ENCODE data around the gene CX3CR1.

DNA sequence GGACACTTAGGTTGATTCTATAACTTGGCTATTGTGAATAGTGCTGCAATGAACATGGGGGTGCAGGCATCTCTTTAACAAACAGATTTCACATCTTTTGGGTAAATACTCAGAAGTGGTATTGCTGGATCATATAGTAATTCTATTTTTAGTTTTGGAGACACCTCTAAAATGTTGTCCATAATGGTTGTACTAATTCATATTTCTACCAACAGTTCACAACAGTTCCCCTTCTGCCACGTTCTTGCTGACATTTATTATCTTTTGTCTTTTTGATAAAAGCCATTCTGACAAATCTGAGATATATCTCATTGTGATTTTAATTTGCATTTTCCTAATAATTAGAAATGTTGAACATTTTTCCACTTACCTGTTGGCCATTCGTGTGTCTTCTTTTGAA, 19.5 kb downstream of the CX3CR1 start:
- TF ChIP-seq POLR2A (IDR thresholded peaks at IDR 0.05) = no peak
- TF ChIP-seq, protein P1, sequence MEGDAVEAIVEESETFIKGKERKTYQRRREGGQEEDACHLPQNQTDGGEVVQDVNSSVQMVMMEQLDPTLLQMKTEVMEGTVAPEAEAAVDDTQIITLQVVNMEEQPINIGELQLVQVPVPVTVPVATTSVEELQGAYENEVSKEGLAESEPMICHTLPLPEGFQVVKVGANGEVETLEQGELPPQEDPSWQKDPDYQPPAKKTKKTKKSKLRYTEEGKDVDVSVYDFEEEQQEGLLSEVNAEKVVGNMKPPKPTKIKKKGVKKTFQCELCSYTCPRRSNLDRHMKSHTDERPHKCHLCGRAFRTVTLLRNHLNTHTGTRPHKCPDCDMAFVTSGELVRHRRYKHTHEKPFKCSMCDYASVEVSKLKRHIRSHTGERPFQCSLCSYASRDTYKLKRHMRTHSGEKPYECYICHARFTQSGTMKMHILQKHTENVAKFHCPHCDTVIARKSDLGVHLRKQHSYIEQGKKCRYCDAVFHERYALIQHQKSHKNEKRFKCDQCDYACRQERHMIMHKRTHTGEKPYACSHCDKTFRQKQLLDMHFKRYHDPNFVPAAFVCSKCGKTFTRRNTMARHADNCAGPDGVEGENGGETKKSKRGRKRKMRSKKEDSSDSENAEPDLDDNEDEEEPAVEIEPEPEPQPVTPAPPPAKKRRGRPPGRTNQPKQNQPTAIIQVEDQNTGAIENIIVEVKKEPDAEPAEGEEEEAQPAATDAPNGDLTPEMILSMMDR (IDR thresholded peaks at IDR 0.05) = no peak

Measured in prostate gland (tissue), 2 donors.